RWPE2 (cell line): ENCODE results near the gene C20orf173.

Experiments used
- ATAC-seq: fragments of 200-7000 bp; cut with Tn5 transposase; 3 replicates; pipeline ENCODE4 v1.9.1; 2021; ENCODE audit warnings: low read depth
- DNase-seq: peaks from one replicate; pipeline ENCODE4 v3.0.0-alpha.2; 2020; ENCODE audit warnings: low spot score
- H3K27ac ChIP-seq: fragments of 450-650 bp; 2 replicates; pipeline ENCODE4 v1.5.1; 2017; ENCODE audit warnings: mild to moderate bottlenecking; ENCODE audit not compliant: poor library complexity, severe bottlenecking
- H3K27me3 ChIP-seq: fragments of 250-450 bp; sonication (Bioruptor Pico); 2 replicates; pipeline ENCODE4 v1.5.1; 2021; ENCODE audit warnings: mild to moderate bottlenecking, moderate library complexity; ENCODE audit not compliant: insufficient read depth, poor library complexity, severe bottlenecking
- H3K36me3 ChIP-seq: fragments of 250-450 bp; sonication (Bioruptor Pico); 2 replicates; pipeline ENCODE4 v1.5.1; 2020; ENCODE audit warnings: low read depth, mild to moderate bottlenecking, moderate library complexity
- H3K4me1 ChIP-seq: fragments of 250-450 bp; sonication (Bioruptor Pico); 2 replicates; pipeline ENCODE4 v1.5.1; 2021; ENCODE audit warnings: mild to moderate bottlenecking, moderate library complexity; ENCODE audit not compliant: insufficient read depth, poor library complexity, severe bottlenecking
- H3K4me3 ChIP-seq: fragments of 250-450 bp; sonication (Bioruptor Pico); 2 replicates; pipeline ENCODE4 v1.5.1; 2021; ENCODE audit warnings: mild to moderate bottlenecking, moderate library complexity; ENCODE audit not compliant: severe bottlenecking
- H3K9me3 ChIP-seq: fragments of 250-450 bp; sonication (Bioruptor Pico); 2 replicates; pipeline ENCODE4 v1.5.1; 2021; ENCODE audit warnings: mild to moderate bottlenecking, moderate library complexity; ENCODE audit not compliant: severe bottlenecking
- TF ChIP-seq, protein P1 (sequence below): fragments of 450-650 bp; IDR thresholded peaks from one replicate; pipeline ENCODE4 v1.5.1; 2017; ENCODE audit warnings: mild to moderate bottlenecking, moderate library complexity; ENCODE audit not compliant: poor library complexity, severe bottlenecking

C20orf173 gene

DNA sequence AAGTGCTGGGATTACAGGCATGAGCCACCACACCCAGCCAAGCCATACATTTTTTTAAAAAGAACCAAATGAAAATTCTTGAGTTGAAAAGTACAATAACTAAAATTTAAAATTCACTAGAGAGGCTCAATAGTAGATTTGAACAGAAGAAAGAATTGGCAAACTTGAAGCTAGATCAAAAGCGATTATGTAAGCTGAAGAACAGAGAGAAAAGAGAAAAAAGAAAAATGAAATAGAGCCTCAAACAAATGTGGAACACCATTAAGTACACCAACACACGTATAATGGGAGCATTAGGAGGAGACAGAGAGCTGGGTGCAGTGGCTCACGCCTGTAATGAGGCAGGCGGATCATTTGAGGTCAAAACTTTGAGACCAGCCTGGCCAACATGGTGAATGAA is 43.4 kb upstream of the C20orf173 start:
- H3K27ac ChIP-seq, result no peak overlapping the region
- TF ChIP-seq, protein P1, sequence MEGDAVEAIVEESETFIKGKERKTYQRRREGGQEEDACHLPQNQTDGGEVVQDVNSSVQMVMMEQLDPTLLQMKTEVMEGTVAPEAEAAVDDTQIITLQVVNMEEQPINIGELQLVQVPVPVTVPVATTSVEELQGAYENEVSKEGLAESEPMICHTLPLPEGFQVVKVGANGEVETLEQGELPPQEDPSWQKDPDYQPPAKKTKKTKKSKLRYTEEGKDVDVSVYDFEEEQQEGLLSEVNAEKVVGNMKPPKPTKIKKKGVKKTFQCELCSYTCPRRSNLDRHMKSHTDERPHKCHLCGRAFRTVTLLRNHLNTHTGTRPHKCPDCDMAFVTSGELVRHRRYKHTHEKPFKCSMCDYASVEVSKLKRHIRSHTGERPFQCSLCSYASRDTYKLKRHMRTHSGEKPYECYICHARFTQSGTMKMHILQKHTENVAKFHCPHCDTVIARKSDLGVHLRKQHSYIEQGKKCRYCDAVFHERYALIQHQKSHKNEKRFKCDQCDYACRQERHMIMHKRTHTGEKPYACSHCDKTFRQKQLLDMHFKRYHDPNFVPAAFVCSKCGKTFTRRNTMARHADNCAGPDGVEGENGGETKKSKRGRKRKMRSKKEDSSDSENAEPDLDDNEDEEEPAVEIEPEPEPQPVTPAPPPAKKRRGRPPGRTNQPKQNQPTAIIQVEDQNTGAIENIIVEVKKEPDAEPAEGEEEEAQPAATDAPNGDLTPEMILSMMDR, result no peak
- H3K27me3 ChIP-seq, result no peaks in the 10 kb centered on the region
- no peak for DNase-seq
- no peak for ATAC-seq
- H3K9me3 ChIP-seq, result peaks cover 2% of the 10 kb centered on the region
- no peak overlapping the region for H3K4me3 ChIP-seq
- no peaks in the 10 kb centered on the region for H3K4me1 ChIP-seq
- no peaks in the 10 kb centered on the region for H3K36me3 ChIP-seq

DNA sequence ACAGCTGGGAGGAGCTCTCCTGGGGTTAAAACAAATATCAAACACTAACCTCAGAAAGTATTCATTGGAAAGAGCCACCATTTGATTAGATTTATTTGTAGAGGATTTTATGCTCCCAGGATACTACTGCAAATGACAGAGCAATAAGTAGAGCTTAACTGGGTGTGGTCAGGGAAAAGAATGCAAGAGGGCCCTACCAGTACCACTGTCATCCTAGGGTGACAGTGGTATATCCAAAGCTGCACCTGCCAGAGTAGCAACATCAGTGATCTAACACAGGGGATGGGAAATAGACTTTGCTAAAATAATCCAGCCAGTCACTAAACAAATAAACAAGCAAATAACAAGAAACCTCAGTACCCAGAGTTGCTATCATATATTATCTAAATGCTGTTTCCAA is 42.1 kb upstream of the C20orf173 start:
- H3K27ac ChIP-seq, result no peak overlapping the region
- DNase-seq (no peak), ATAC-seq (no peak)
- TF ChIP-seq, protein P1, result no peak
- no peak overlapping the region for H3K4me3 ChIP-seq
- no peaks in the 10 kb centered on the region for H3K4me1 ChIP-seq
- H3K9me3 ChIP-seq, result peaks cover 2% of the 10 kb centered on the region
- no peaks in the 10 kb centered on the region for H3K27me3 ChIP-seq
- no peaks in the 10 kb centered on the region for H3K36me3 ChIP-seq

DNA sequence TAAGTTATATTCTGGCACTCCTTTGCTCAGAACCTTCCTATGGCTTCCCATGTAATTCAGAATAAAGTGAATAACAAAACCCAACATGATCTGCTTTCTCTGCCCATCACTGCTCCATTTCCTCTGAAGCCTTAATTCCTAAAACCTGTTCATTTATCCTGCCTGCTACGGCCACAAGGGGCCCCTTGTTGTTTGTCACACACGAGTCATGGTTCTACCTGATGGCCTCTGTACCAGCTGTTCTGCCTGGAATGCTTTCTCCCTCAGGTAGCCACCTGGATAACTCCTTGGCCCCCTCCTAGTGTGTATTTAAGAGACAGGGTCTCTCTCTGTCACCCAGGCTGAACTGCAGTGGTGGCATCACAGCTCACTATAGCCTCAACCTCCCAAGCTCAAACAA is 39.2 kb upstream of the C20orf173 start:
- Histone ChIP-seq H3K4me3 (no peak overlapping the region), H3K36me3 (no peaks in the 10 kb centered on the region), H3K27ac (no peak overlapping the region), H3K4me1 (no peaks in the 10 kb centered on the region), H3K9me3 (peaks cover under 1% of the 10 kb centered on the region), H3K27me3 (no peaks in the 10 kb centered on the region)
- ATAC-seq, result peak; percentile 83
- TF ChIP-seq, protein P1, result peak; percentile 70
- peak; percentile 66 for DNase-seq

DNA sequence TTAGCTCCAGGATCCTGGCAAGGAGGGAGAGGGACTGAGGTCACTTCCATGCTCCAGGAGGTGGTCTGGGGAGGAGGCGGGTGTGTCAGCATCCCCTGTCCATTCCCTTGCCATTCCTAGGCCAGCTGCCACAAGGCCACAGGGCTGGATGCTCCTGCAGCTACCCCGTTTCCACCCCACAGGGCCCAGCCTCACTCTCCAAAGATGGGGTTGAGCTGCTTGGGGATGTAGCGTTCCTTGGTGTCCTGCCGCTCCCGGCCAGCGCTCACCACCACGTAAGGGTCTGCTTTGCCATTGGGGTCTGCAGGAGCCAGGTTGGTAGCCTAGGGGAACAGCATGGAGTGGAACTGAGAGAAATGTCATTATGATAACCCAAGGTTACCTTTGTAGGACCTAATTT is 35.5 kb upstream of the C20orf173 start:
- H3K27me3 ChIP-seq, result no peaks in the 10 kb centered on the region
- no peak overlapping the region for H3K4me3 ChIP-seq
- DNase-seq (no peak), ATAC-seq (no peak)
- TF ChIP-seq, protein P1, result no peak
- H3K9me3 ChIP-seq, result no peaks in the 10 kb centered on the region
- H3K27ac ChIP-seq, result no peak overlapping the region
- H3K36me3 ChIP-seq, result no peaks in the 10 kb centered on the region
- H3K4me1 ChIP-seq, result no peaks in the 10 kb centered on the region

DNA sequence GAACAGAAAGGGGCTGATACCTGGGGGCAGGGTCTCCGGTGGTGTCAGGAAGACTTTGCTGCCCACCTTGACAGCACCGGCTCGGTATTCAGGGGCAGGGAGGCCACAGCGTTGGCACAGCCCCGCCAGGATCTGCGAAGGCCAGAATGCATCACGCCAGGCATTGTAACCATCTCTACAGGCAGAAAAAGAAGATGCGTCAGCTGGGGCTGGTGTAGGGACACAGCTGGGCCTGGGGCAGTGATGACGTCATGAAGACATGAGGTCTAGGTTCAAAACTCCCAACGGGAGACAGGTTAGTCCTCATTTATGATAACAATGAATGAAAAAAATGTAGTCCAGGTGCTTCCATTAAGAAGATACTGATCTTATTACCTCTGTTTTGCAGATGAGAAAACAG is 34.4 kb upstream of the C20orf173 start:
- no peaks in the 10 kb centered on the region for H3K36me3 ChIP-seq
- DNase-seq (peak; percentile 81), ATAC-seq (no peak)
- TF ChIP-seq, protein P1, result no peak
- no peak overlapping the region for H3K4me3 ChIP-seq
- H3K9me3 ChIP-seq, result no peaks in the 10 kb centered on the region
- no peaks in the 10 kb centered on the region for H3K4me1 ChIP-seq
- H3K27ac ChIP-seq, result no peak overlapping the region
- H3K27me3 ChIP-seq, result no peaks in the 10 kb centered on the region
